GM12873 (cell line): ENCODE data around the gene TRMT44.
A peak's percentile ranks its signal among the peaks of the same experiment; 100 is the strongest.

Source experiments
- CTCF ChIP-seq: IDR thresholded peaks from 2 replicates; pipeline ENCODE4 v1.5.1; 2012; ENCODE audit warnings: low read depth, mild to moderate bottlenecking, moderate library complexity, low read length, control low read depth; ENCODE audit not compliant: insufficient read depth; ENCODE audit errors: missing control alignments

Gene TRMT44

DNA sequence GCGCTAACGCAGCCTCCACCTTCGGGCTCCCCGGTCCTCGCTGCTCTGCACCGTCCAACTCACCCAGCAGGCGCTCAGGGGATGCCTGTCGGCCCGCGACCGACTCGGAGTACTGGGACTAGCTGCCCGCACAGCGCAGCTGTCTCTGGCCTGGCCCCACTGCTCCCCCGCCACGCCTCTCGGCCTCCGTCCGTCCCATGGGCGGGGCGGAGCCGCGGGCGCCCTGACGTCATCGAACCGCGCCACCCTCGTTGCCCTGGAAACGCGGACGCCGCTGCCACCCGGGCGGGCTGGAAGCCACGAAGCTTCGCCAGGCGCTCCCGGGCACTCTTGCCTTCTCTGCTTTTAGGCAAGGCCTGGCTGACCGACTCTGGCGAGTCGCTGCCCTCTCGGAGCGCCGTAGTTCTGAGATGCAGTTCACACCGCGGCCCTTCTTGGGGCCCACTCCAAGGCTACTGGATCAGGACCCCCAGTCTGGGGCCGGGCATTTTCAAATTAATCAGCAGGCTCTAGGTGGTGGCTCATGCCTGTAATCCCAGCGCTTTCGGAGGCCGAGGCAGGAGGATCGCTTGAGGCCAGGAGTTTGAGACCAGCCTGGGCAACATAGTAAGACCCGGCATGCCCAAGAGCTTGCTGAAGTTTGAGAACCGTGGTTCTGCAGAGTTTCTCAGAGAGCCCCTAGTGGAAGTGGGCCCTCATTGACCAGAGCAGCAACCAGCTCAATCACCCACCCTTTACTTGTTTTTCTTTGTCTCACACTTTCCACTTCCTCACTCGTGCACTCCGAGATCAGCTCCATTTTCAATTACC, 12.1 kb upstream of the TRMT44 start:
- peak; percentile 64 for TF ChIP-seq CTCF

- no peak for TF ChIP-seq CTCF
Observed at GRCh38 chr4:8431553-8431952, 9.0 kb upstream of the TRMT44 start.

DNA sequence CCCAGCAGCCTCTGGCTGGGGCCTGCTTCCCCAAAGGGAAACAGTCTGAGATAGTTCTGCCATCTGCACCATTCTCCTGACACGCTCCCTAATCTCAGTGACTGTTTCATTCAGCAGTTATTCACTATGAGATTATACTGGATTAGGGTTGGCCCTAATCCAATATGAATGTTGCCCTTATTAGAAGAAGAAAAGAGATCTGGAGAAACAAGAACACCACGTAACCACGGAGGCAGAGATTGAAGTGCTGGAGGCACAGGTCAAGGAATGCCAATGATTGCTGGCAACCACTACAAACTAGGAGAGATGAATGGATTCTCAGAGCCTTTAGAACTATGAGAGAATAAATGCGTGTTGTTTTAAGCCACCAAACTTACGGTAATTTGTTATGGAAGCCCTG, 7.4 kb upstream of the TRMT44 start:
- TF ChIP-seq CTCF = no peak

GRCh38 chr4:8434251-8435073, 6.1 kb upstream of the TRMT44 start:
- TF ChIP-seq CTCF = no peak

DNA sequence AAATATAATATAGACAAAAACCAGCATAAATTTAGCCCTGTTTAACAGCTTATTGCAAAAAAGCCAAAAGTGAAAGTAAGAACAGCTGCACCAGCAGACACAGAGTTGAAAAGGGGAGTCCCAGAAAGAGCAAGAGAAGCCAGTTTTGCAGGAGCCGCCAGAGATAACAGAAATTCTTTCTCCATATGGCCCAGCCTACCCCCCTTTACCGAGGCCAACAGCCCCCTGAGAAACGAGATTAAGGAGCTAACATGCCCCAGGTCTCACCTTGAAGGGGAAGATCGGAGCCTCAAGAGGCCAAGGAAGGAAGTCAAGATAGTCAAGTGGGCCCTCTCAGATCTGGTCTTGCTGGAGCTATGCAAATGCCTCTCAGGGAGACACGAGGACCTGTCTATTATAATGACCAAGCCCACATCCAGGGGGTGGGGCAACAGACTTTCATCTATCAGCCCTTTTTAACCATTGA, 4.9 kb upstream of the TRMT44 start:
- no peak for TF ChIP-seq CTCF

GRCh38 chr4:8437281-8437680, 3.3 kb upstream of the TRMT44 start:
- TF ChIP-seq CTCF = no peak

DNA sequence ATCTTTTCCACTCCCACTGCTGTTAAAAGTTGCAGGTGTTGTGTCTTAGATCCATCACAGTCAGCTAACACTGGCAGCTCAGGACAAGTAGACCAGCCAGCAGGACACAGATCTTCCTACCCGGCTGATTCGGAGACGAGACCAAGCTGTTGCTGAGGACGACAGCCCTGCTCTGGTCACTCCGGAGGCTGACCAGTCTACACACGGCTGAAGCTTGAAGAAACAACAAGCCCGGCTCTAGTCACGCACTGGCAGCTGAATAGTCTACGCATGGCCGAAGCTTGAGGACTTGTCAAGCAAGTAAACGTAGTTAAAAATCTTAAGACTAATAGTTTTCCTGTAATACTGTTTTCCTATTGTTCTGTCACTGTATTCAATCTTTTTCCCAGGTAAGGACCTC, 1.8 kb upstream of the TRMT44 start:
- no peak for TF ChIP-seq CTCF
